NCI-H1436 (cell line): Measurements from ENCODE around the gene VKORC1.
"Not testable (repeated sequence)": the region's sequence is repeated elsewhere in the genome, so short reads cannot be mapped to it uniquely, and the experiment has no call there.

Experiments used
- DNase-seq: peaks from one replicate; lab custom pipeline; 2025; lab: John Stamatoyannopoulos, UW

The VKORC1 gene

GRCh38 chr16:31107465-31107867 is 12.9 kb upstream of the VKORC1 start:
- no peak for DNase-seq

- no peak for DNase-seq
Measured at GRCh38 chr16:31106509-31107464, 12.2 kb upstream of the VKORC1 start.

- no peak for DNase-seq
Measured at GRCh38 chr16:31105677-31106213, 11.1 kb upstream of the VKORC1 start.

- DNase-seq = not testable (repeated sequence)
Measured at GRCh38 chr16:31100876-31101641, 6.5 kb upstream of the VKORC1 start.

GRCh38 chr16:31099860-31100638 is 5.5 kb upstream of the VKORC1 start:
- DNase-seq = no peak

- no peak for DNase-seq
Measured at GRCh38 chr16:31094088-31094423, 541 bp downstream of the VKORC1 start.

GRCh38 chr16:31093132-31093703 is 1.4 kb downstream of the VKORC1 start:
- DNase-seq = no peak

- DNase-seq = no peak
Measured at GRCh38 chr16:31092330-31092729, 2.3 kb downstream of the VKORC1 start.

- DNase-seq = no peak
Measured at GRCh38 chr16:31090540-31090939, 4.1 kb downstream of the VKORC1 start.

- DNase-seq = no peak
Measured at GRCh38 chr16:31089199-31089598, 5.4 kb downstream of the VKORC1 start.

- no peak for DNase-seq
Measured at GRCh38 chr16:31088459-31089183, 6.0 kb downstream of the VKORC1 start, which contains the start of gene PRSS53. PRSS53 (minus strand) TSS chr16:31088943; CDS start chr16:31088809, 134 bp downstream.

- DNase-seq = no peak
Measured at GRCh38 chr16:31087971-31088370, 6.6 kb downstream of the VKORC1 start.

GRCh38 chr16:31087481-31087880 is 7.1 kb downstream of the VKORC1 start:
- no peak for DNase-seq

- no peak for DNase-seq
Measured at GRCh38 chr16:31086629-31086906, 8.0 kb downstream of the VKORC1 start.

GRCh38 chr16:31085873-31086628 is 8.5 kb downstream of the VKORC1 start:
- DNase-seq = no peak

- no peak for DNase-seq
Measured at GRCh38 chr16:31085411-31085810, 9.2 kb downstream of the VKORC1 start.

GRCh38 chr16:31084584-31085302 is 9.9 kb downstream of the VKORC1 start:
- DNase-seq = no peak

GRCh38 chr16:31083981-31084380 is 10.6 kb downstream of the VKORC1 start:
- no peak for DNase-seq

GRCh38 chr16:31083556-31083955 is 11.0 kb downstream of the VKORC1 start:
- no peak for DNase-seq

- DNase-seq = no peak
Measured at GRCh38 chr16:31083081-31083480, 11.5 kb downstream of the VKORC1 start.
